Peyer's patch (tissue), 4 donors: ENCODE data around the gene TCIRG1.

Source experiments
- CTCF ChIP-seq, 6 experiments: fragments of 450-650 bp in 4 of 6; fragments of 200-600 bp in 2 of 6; sonication (generic) in 1 of 6; IDR thresholded peaks; one replicate each; pipeline ENCODE4 v1.5.1; 2017 to 2019; ENCODE audit warnings: antibody characterized with exemption in 6 of 6, mild to moderate bottlenecking in 3 of 6, moderate library complexity in 1 of 6
- POLR2A ChIP-seq, 2 donors: fragments of 450-650 bp; IDR thresholded peaks; one replicate each; pipeline ENCODE4 v1.5.1; 2017; ENCODE audit warnings: antibody characterized with exemption in 2 of 2, mild to moderate bottlenecking in 2 of 2, moderate library complexity in 2 of 2

DNA sequence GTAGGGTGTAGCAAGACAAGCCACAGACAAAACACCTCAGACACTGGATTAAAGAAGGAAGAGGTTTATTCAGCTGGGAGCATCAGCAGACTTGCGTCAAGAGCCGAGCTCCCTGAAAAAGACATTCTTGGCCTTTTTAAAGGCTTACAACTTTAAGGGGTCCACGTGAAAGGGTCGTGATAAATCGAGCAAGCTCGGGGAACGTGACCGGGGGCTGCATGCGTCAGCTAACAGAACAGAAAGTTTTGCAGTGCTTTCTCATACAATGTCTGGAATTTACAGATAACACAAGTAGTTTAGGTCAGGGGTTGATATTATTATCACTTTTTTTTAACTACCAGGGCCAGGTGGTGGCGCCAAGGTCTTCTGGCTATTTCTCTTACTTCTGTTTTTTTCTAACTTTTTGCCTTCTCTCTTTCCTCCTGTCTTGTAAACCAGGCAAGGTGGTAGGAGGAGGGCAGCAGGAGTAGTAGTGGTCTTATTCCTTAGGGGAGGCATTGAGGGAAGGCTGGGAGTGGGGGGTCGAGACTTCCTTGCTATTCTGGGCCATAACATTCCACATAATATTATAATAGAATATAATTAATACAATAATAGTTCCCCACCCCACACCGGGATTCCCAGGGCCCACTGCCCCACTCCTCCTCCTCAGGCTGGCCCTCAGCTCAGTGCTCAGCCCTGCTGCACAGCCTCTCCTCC, 29.3 kb upstream of the TCIRG1 start:
- TF ChIP-seq CTCF (IDR thresholded peaks at IDR 0.05) (peak in 2 of 6 experiments; percentile 21 to 23), POLR2A (IDR thresholded peaks at IDR 0.05) (no peak)
